ENCODE data around the gene MPDU1. TPM values are rescaled to one million over a fixed set of nuclear protein-coding genes. Genes with fewer than 3 reads are reported as not detected.
A peak's percentile ranks its signal among the peaks of the same experiment; 100 is the strongest.

MPDU1 gene
- total and polyA plus RNA-seq, 2 of the 13 experiments (the other 11 are each of a cell fraction or from before 2014, with no cell fraction given), result 112 to 167 TPM

- TF ChIP-seq, protein P1, sequence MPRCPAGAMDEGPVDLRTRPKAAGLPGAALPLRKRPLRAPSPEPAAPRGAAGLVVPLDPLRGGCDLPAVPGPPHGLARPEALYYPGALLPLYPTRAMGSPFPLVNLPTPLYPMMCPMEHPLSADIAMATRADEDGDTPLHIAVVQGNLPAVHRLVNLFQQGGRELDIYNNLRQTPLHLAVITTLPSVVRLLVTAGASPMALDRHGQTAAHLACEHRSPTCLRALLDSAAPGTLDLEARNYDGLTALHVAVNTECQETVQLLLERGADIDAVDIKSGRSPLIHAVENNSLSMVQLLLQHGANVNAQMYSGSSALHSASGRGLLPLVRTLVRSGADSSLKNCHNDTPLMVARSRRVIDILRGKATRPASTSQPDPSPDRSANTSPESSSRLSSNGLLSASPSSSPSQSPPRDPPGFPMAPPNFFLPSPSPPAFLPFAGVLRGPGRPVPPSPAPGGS (CRISPR knock-in tag; IDR thresholded peaks at IDR 0.05), result no peak
- TF ChIP-seq PREB (CRISPR knock-in tag; IDR thresholded peaks at IDR 0.05), result no peak
- TF ChIP-seq ATF1 (CRISPR knock-in tag; IDR thresholded peaks at IDR 0.05), result no peak
- no peak for TF ChIP-seq POLR2A (IDR thresholded peaks at IDR 0.05; ENCODE audit: insufficient read depth in 1 of 2, low read depth in 2 of 2, low read length in 2 of 2)
- TF ChIP-seq ZNF605 (CRISPR knock-in tag; IDR thresholded peaks at IDR 0.05), result no peak; the same call in 1 of the 2 replicates
- TF ChIP-seq, protein P2, sequence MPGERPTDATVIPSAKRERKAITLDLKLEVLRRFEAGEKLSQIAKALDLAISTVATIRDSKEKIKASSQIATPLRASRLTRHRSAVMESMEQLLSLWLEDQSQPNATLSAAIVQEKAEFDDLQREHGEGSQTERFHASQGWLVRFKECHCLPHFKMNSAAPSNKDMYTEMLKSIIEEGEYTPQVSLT (CRISPR knock-in tag; IDR thresholded peaks at IDR 0.05; ENCODE audit: borderline replicate concordance, low read depth), result no peak; the same call in 1 of the 2 replicates
- TF ChIP-seq, protein P3, sequence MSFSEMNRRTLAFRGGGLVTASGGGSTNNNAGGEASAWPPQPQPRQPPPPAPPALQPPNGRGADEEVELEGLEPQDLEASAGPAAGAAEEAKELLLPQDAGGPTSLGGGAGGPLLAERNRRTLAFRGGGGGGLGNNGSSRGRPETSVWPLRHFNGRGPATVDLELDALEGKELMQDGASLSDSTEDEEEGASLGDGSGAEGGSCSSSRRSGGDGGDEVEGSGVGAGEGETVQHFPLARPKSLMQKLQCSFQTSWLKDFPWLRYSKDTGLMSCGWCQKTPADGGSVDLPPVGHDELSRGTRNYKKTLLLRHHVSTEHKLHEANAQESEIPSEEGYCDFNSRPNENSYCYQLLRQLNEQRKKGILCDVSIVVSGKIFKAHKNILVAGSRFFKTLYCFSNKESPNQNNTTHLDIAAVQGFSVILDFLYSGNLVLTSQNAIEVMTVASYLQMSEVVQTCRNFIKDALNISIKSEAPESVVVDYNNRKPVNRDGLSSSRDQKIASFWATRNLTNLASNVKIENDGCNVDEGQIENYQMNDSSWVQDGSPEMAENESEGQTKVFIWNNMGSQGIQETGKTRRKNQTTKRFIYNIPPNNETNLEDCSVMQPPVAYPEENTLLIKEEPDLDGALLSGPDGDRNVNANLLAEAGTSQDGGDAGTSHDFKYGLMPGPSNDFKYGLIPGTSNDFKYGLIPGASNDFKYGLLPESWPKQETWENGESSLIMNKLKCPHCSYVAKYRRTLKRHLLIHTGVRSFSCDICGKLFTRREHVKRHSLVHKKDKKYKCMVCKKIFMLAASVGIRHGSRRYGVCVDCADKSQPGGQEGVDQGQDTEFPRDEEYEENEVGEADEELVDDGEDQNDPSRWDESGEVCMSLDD (CRISPR knock-in tag; IDR thresholded peaks at IDR 0.05; ENCODE audit: borderline replicate concordance), result peak; percentile 54; the same call in 1 of the 2 replicates
- peak; percentile 77; the same call in 1 of the 2 replicates for TF ChIP-seq ZMYM4 (CRISPR knock-in tag; IDR thresholded peaks at IDR 0.05)
- TF ChIP-seq ZKSCAN5 (CRISPR knock-in tag; IDR thresholded peaks at IDR 0.05), result 0 out of 2 replicates have a peak, but pooled peaks have one; percentile 54
- TF ChIP-seq ARNT2 (CRISPR knock-in tag; IDR thresholded peaks at IDR 0.05; ENCODE audit: low read depth), result peak; percentile 69; the same call in 1 of the 2 replicates
- TF ChIP-seq MTA3 (CRISPR knock-in tag; IDR thresholded peaks at IDR 0.05), result no peak
- TF ChIP-seq RFX3 (CRISPR knock-in tag; IDR thresholded peaks at IDR 0.05), result no peak
- TF ChIP-seq ZBTB8A (CRISPR knock-in tag; IDR thresholded peaks at IDR 0.05; ENCODE audit: borderline replicate concordance, low read depth), result no peak; the same call in 1 of the 2 replicates
- TF ChIP-seq NR2F2 (IDR thresholded peaks at IDR 0.05; ENCODE audit: borderline replicate concordance, low read depth), result no peak
- TF ChIP-seq, protein P4, sequence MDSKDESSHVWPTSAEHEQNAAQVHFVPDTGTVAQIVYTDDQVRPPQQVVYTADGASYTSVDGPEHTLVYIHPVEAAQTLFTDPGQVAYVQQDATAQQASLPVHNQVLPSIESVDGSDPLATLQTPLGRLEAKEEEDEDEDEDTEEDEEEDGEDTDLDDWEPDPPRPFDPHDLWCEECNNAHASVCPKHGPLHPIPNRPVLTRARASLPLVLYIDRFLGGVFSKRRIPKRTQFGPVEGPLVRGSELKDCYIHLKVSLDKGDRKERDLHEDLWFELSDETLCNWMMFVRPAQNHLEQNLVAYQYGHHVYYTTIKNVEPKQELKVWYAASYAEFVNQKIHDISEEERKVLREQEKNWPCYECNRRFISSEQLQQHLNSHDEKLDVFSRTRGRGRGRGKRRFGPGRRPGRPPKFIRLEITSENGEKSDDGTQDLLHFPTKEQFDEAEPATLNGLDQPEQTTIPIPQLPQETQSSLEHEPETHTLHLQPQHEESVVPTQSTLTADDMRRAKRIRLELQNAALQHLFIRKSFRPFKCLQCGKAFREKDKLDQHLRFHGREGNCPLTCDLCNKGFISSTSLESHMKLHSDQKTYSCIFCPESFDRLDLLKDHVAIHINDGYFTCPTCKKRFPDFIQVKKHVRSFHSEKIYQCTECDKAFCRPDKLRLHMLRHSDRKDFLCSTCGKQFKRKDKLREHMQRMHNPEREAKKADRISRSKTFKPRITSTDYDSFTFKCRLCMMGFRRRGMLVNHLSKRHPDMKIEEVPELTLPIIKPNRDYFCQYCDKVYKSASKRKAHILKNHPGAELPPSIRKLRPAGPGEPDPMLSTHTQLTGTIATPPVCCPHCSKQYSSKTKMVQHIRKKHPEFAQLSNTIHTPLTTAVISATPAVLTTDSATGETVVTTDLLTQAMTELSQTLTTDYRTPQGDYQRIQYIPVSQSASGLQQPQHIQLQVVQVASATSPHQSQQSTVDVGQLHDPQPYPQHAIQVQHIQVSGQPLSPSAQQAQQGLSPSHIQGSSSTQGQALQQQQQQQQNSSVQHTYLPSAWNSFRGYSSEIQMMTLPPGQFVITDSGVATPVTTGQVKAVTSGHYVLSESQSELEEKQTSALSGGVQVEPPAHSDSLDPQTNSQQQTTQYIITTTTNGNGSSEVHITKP (CRISPR knock-in tag; IDR thresholded peaks at IDR 0.05; ENCODE audit: low read depth), result peak; percentile 74; the same call in 1 of the 2 replicates
- no peak for TF ChIP-seq SMARCE1 (IDR thresholded peaks at IDR 0.05; ENCODE audit: borderline replicate concordance)
- TF ChIP-seq ZNF180 (CRISPR knock-in tag; IDR thresholded peaks at IDR 0.05; ENCODE audit: borderline replicate concordance, low read depth), result no peak
- TF ChIP-seq, protein P5, sequence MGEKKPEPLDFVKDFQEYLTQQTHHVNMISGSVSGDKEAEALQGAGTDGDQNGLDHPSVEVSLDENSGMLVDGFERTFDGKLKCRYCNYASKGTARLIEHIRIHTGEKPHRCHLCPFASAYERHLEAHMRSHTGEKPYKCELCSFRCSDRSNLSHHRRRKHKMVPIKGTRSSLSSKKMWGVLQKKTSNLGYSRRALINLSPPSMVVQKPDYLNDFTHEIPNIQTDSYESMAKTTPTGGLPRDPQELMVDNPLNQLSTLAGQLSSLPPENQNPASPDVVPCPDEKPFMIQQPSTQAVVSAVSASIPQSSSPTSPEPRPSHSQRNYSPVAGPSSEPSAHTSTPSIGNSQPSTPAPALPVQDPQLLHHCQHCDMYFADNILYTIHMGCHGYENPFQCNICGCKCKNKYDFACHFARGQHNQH (CRISPR knock-in tag; IDR thresholded peaks at IDR 0.05), result 0 out of 2 replicates have a peak, but pooled peaks have one; percentile 83
- no peak for TF ChIP-seq PRMT3 (CRISPR knock-in tag; IDR thresholded peaks at IDR 0.05; ENCODE audit: borderline replicate concordance, low read depth)
Observed at GRCh38 chr17:7572338-7572587, 11.4 kb upstream of the MPDU1 start (continued).

All from HepG2 (cell line).